Measurements from ENCODE around the gene GIT1.

GIT1 gene

GRCh38 chr17:29592850-29593551 is 3.6 kb upstream of the GIT1 start, which contains the start of gene ANKRD13B:
ANKRD13B (plus strand) TSS chr17:29593132; CDS start chr17:29593622, 490 bp downstream.
- FAIRE-seq = no peak

- no peak for FAIRE-seq
Measured at GRCh38 chr17:29591737-29592608, 2.5 kb upstream of the GIT1 start.

GRCh38 chr17:29591146-29591736 is 1.8 kb upstream of the GIT1 start:
- FAIRE-seq = no peak

- no peak for FAIRE-seq
Measured at GRCh38 chr17:29590411-29591145, 1.1 kb upstream of the GIT1 start.

GRCh38 chr17:29588562-29589411 is 661 bp downstream of the GIT1 start:
- no peak for FAIRE-seq

- no peak for FAIRE-seq
Measured at GRCh38 chr17:29588017-29588561, 1.4 kb downstream of the GIT1 start.

GRCh38 chr17:29587591-29587990 is 1.9 kb downstream of the GIT1 start:
- no peak for FAIRE-seq

GRCh38 chr17:29586676-29587469 is 2.6 kb downstream of the GIT1 start:
- FAIRE-seq = no peak

- no peak for FAIRE-seq
Measured at GRCh38 chr17:29585080-29585751, 4.2 kb downstream of the GIT1 start.

GRCh38 chr17:29584452-29585079 is 4.9 kb downstream of the GIT1 start:
- FAIRE-seq = no peak

- no peak for FAIRE-seq
Measured at GRCh38 chr17:29583324-29584248, 5.9 kb downstream of the GIT1 start.

GRCh38 chr17:29582772-29583171 is 6.7 kb downstream of the GIT1 start:
- FAIRE-seq = no peak

GRCh38 chr17:29582254-29582765 is 7.1 kb downstream of the GIT1 start:
- FAIRE-seq = no peak

- no peak for FAIRE-seq
Measured at GRCh38 chr17:29581583-29582253, 7.7 kb downstream of the GIT1 start.

GRCh38 chr17:29579866-29580771 is 9.3 kb downstream of the GIT1 start:
- FAIRE-seq = no peak

Measured in colon (tissue), 2 donors.